SK-MEL-5 (cell line): ENCODE measurements around the gene FAM149B1. TPM values are rescaled to one million over a fixed set of nuclear protein-coding genes. Genes with fewer than 3 reads are reported as not detected.
"Not testable (repeated sequence)": the region's sequence is repeated elsewhere in the genome, so short reads cannot be mapped to it uniquely, and the experiment has no call there.

Experiments used
- DNase-seq: peaks from one replicate; pipeline ENCODE4 v3.0.0-alpha.2; 2016; ENCODE audit warnings: low read depth, low spot score
- in situ Hi-C: cut with HindIII; loops from 2 replicates; pipeline ENCODE4 v1.10.0; 2016; ENCODE audit warnings: low sequenced_read_pairs, high pct_unique_total_duplicates, low pct_unique_long_range_greater_than_20kb
- total RNA-seq: library from RNA; depleted of rRNA; stranded (reverse); fragments of >200 nt; shearing (Covaris generic); gene quantifications from 2 replicates; pipeline ENCODE4 v1.2.3, GENCODE V29; 2014

FAM149B1 gene
- total RNA-seq, 1 experiment from 2014 or later, result 13.4 TPM

DNA sequence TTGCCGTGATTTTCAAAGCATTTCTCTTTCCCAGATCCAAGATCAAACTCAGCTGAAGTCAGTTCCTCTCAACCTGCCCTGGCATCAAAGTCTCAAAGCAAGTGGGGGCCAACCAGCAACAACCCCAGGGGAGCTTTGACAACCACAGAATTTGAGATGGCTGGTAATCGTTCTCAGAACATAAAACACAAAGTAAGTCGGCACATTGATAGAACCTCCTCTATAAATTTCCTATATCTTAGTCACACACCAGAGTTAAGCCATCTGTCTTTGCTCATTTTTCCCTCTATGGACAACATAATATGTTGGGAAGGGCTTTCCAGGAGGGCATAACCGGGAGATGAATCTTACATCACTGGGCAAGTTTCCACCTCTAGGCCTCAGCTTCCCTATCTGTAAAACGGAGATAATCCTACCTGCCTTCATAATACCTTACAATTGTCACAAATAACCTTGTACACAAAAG is 80.4 kb downstream of the FAM149B1 start:
- no peak for DNase-seq
- in situ Hi-C loops, result no loop called here

DNA sequence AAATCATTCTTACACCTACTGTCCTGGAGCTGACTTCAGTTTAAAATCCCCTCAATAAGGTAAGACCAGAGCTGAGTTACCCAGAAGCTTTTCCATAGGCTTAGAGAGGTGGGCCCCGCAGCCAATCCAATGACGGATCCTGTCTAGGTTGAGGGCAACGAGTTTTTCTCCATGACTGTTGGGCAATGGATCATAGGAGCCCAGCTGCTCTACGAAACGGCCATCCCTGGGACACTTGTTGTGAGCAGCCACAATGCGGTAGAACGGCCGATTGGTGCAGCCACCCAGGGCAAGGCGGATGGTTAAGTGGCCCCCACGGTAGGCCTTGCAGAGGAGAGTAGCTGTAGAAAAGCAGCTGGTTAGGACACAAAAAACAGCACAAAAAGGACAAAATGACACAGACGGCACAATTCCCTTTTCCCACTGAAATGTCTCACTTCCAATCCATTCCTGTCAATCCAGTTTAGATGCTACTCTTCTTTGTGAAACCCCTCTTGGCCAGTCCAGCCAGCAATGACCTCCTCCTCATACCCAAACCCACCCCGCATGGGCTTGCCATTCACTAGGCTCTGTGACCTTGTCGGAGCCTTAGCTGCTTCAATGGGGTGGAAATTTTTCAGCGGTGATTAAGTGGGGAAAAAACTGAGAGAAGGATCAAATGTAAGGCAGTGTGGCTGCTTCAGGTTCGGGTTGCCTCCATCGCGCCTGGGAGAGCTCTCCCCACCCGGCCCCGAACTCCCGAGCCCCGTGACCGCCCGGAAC is 83.9 kb downstream of the FAM149B1 start:
- peak; percentile 40 for DNase-seq
- in situ Hi-C loops, result no loop called here

DNA sequence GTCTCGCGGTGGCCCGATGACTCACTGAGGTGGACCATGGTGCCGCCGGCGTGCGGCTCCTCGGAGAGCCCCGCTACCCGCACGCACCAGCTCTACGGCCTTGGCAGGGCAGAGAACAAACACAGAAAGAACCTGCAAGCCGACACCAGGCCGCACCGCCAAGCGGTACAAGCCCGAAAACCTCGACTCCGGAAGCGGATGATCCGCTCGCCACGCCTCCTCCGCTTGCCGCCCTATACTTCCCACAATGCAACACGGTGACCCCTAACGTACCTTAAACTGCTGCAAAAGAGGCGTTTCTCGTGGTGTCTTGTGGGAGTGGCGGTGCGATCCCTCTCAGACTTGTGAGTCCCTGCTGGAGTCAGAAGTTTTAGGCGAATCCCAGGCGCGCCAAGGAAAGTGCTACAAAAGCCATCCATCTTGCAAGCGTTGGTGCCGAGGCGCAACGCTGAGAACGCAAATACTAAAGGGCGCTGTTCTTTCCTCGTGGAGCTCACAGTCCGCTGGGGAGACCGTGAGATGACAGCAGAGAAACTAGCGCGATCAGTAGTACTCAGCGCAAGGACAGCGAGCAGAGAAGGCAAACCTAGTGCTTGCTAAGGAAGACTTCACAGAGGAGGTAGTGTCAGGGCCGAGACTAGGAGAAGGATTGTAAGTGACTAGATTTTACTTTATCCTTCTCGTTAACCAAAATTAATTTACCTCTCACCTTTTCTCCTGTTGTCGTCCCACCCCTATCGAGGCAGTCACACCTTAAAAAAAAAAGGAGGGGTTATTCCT is 84.7 kb downstream of the FAM149B1 start, which contains the start of gene MRPS16:
Gene MRPS16, minus strand, starts transcription at position 200 of the 780 bp plus-strand sequence. Its CDS starts 162 bp downstream, at position 38.
- DNase-seq, result peak; percentile 96
- in situ Hi-C loops, result no loop called here

DNA sequence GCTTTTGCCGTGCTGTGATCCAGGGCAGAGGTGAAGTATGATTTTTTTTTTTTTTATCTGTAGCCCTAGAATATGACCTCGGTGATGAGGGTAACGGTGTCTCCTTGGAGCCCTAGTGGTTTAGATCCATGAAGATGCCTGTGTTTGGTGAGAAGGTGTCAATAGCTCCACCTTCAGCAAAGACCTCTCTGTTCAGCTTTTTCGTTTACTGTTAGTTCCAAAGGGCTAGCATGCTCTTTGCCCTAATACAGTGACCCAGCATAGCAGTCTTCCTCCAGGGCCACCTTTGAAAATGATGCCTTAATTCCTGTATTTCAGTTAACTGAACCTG is 85.3 kb downstream of the FAM149B1 start:
- peak; percentile 9 for DNase-seq
- in situ Hi-C loops, result no loop called here

DNA sequence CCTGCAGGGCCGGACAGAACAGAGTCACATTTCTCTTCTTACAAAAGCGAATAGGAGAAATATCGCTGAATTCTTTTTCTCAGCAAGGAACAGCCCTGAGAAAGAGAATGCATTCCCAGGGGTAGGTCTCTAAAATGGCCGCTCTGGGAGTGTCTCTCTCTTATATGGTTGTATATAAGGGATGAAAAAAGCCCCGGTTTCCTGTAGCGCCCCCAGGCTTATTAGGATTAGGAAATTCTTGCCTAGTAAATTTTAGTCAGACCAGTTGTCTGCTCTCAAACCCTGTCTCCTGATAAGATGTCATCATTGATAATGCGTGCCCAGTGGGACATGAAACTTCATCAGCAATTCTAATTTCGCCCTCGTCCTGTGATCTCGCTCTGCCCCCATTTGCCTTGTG is 90.7 kb downstream of the FAM149B1 start:
- in situ Hi-C loops, DNase-seq: not testable (repeated sequence)

DNA sequence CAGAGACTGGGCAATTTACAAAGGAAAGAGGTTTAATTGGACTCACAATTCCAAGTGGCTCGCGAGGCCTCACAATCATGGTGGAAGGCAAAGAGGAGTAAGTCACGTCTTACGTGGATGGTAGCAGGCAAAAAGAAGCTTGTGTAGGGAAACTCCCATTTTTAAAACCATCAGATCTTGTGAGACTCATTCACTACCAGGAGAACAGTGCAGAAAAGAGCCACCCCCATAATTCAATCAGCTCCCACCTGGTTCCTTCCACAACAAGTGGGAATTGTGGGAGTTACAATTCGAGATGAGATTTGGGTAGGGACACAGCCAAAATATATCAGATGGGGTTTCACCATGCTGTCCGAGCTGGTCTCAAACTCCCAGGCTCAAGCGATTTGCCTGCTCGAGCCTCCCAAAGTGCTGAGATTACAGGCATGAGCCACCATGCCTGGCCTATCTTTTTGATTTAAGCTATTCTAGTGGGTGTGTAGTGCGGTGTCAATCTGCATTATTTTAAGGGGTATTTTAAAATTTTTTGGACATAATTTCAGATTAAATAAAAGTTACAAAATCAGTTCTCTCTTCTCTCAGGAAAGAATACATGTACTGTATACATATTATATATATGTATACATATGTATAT is 93.6 kb downstream of the FAM149B1 start:
- in situ Hi-C loops, result no loop called here
- DNase-seq, result no peak

DNA sequence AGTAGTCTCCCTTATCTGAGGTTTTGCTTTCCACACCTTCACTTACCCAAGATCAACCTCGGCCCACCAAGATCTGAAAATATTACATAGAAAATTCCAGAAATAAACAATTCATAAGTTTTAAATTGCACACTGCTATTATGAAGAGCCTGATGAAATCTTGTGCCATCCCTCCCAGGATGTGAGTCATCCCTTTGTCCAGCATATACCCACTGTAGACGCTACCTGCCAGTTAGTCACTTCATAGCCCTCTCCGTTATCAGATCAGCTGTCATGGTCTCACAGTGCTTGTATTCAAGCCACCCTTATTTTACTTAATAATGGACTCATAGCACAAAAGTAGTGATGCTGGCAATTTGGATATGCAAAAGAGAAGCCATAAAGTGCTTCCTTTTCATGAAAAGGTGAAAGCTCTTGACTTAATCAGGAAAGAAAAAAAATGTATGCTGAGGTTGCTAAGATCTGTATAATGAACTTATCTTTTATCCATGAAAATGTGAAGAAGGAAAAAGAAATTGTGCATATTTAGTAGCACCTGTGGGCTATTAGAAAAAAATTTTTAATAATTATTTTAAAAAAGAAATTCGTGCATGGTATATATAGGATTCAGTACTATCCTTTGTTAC is 94.3 kb downstream of the FAM149B1 start:
- in situ Hi-C loops, result no loop called here
- DNase-seq, result no peak

DNA sequence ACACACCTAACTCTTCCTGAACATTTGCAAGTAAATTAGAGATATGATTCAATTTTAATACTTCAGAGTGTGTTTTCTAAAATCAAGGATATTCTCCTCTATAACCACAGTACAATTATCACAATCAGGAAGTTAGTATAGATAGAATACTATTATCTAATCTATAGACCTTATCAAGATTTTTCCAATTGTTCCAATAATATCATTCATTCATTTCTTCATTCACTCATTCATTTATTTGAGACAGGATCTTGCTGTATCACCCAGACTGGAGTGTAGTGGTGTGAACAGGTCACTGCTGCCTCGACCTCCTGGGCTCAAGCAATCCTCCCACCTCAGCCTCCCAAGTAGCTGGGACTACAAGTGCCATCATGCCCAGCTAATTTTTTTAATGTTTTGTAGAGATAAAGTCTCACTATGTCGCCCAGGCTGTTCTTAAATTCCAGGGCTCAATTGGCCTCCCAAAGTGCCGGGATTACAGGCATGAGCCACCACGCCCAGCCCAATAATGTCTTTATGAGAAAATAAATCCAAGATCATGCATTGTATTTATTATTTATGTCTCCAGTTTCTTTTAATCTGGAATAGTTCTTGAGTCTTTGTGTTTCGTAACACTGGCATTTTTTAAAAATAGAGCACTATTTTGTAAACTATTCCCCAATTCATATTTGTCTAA is 95.1 kb downstream of the FAM149B1 start:
- in situ Hi-C loops, result no loop called here

DNA sequence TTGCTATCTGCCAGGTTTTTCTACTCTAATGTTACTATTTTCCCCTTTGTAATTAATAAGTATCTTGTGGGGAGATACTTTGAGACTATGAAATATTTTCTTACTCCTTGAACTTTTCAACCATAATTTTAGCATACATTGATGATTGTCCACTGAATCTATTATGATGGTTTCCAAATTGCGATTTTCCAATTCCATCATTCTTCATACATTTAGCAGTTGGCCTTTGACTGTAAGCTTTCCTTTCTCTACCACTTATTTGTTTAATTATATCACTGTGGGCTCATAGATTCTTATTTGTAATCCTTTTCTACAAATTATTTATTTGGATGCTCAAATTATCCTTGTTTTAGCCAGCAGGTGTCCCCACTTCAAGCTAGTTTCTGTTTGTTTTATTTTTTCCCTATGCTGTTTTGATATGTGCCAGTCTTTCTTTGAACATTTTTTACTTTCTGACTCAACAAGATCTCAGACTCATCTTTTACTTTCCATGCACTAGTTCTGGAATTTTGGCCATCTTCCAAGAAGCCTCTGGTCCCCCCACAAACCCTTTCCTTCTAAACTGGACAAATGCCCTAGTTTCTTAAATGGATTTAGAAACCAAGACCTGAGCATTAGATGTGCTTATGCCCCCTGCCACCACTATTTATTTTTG is 95.9 kb downstream of the FAM149B1 start:
- DNase-seq, result peak; percentile 32
- in situ Hi-C loops, result no loop called here

More for the DNA sequence above, 95.1 kb downstream of the FAM149B1 start:
- no peak for DNase-seq

DNA sequence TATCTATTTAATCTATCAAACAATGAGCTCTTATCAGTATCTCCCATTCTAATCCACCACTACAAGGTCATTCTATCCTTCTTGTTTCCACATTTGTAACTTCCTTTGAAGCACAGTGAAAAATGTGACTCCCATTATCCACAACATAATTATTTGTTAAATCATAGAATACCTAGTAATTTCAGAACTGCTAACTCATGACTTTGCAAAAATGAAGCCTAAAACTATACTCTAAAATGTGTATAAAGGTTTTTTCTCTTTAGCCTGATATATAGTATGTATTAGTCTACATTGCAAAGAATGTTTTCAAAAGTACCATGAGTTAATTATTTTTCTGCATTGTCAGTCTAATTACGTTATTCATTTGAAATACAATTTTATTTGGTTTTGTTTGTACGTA is 96.5 kb downstream of the FAM149B1 start:
- no peak for DNase-seq
- in situ Hi-C loops, result no loop called here

DNA sequence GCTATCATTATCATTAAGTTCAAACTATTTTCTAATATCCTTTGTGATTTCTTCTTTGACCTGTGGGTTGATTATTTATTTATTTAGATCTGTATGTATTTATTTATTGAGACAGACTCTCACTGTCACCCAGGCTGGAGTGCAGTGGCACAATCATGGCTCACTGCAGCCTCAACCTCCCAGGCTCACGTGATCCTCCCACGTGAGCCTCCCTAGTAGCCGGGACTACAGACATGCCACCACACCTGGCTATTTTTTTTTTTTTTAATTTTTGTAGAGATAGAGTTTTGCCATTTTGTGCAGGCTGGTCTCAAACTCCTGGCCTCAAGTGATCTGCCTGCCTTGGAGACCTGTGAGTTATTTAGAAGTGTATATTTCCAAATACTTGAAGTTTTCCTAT is 113.2 kb downstream of the FAM149B1 start:
- DNase-seq, result no peak
- in situ Hi-C loops, result no loop called here

DNA sequence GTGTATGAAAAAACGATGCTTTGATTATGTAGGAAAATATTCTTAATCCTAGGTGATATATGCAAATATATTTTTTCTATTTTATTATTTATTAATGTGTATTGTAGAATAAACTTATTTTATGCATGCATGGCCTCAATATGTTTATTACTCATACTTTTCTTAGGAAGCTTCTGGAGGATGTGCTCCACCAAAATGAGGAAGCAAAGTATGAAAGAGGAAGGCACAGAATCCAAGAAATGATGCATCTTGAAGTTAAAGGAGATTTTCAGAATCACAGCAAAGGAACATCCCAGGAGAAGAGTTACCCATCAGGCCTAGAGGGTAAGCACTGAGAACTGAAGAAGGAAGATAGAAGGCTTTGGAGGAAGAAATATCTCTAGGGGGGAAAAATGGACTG is 119.5 kb downstream of the FAM149B1 start:
- in situ Hi-C loops, result no loop called here
- DNase-seq, result no peak

DNA sequence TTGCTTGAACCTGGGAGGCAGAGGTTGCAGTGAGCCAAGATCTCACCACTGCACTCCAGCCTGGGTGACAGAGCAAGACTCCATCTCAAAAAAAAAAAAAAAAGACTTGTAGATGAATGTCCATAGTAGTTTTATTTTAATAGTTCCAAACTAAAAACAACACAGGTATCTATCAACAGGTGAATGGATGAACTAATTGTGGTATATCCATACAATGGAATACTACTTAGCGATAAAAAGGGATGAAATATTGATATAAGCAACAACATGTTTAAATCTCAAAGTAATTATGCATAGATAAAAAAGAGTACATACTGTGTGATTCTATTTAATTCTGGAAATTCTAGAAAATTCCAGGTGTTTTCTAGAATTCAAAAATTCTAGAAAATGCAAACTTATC is 122.0 kb downstream of the FAM149B1 start:
- no peak for DNase-seq
- in situ Hi-C loops, result no loop called here

DNA sequence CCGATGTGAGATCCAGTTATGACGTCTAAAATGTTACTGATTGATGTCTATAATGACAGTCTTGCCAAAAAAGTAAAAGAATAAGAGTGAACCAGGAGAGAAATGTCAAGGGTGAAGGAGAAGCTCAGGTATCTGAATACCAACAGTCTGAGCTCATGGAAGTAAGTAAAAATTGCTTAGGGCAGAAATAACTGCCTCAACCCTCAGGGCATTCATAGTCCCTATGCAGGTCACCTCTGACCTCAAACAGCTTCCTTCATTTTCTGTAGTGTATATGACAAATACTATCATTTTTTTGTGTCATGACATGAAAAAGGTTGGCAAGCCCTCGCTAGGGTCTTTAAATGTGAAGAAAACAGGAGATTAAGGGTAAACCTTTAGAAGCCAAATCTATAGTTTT is 125.5 kb downstream of the FAM149B1 start:
- DNase-seq, result no peak
- in situ Hi-C loops, result no loop called here
